C4-2B (cell line): ENCODE measurements around the gene HCN1.
A peak's percentile ranks its signal among the peaks of the same experiment; 100 is the strongest.

Source experiments
- H3K27ac ChIP-seq: fragments of 450-650 bp; 2 replicates; pipeline ENCODE4 v1.5.1; 2017
- CTCF ChIP-seq: fragments of 450-650 bp; conservative IDR thresholded peaks from 2 replicates; pipeline ENCODE4 v1.5.1; 2017; ENCODE audit warnings: mild to moderate bottlenecking
- ZFX ChIP-seq: fragments of 450-650 bp; IDR thresholded peaks from 2 replicates; pipeline ENCODE4 v1.6.1; 2017

HCN1 gene

GRCh38 chr5:45696206-45696836, at the start of gene HCN1:
HCN1 (minus strand) TSS chr5:45696380.
- H3K27ac ChIP-seq = no peak within 1 kb of the TSS
- TF ChIP-seq ZFX = no peak
- TF ChIP-seq CTCF = peak; percentile 93

- TF ChIP-seq ZFX (no peak), CTCF (no peak)
- no peak overlapping the region for H3K27ac ChIP-seq
Measured at GRCh38 chr5:45741110-45741509, 44.9 kb upstream of the HCN1 start.

GRCh38 chr5:45737153-45737552, 41.0 kb upstream of the HCN1 start:
- no peak for TF ChIP-seq CTCF
- TF ChIP-seq ZFX = no peak
- H3K27ac ChIP-seq = no peak overlapping the region

- TF ChIP-seq CTCF (no peak), ZFX (no peak)
- no peak overlapping the region for H3K27ac ChIP-seq
Measured at GRCh38 chr5:45725537-45725936, 29.4 kb upstream of the HCN1 start.

- no peak overlapping the region for H3K27ac ChIP-seq
- TF ChIP-seq ZFX = no peak
- TF ChIP-seq CTCF = no peak
Measured at GRCh38 chr5:45697201-45697600, 1.0 kb upstream of the HCN1 start.

- TF ChIP-seq ZFX (no peak), CTCF (no peak)
Measured at GRCh38 chr5:45695804-45696156, 400 bp downstream of the HCN1 start.

GRCh38 chr5:45694971-45695803, 993 bp downstream of the HCN1 start:
- no peak for TF ChIP-seq ZFX
- H3K27ac ChIP-seq = no peak overlapping the region

More at GRCh38 chr5:45695804-45696156, 400 bp downstream of the HCN1 start:
- no peak overlapping the region for H3K27ac ChIP-seq
